Measurements from ENCODE around the gene MMP28.
A peak's percentile ranks its signal among the peaks of the same experiment; 100 is the strongest.

MMP28 gene

GRCh38 chr17:35795007-35795870 is at the start of gene MMP28:
Gene MMP28 (minus strand): TSS chr17:35795641. CDS start chr17:35795377, 264 bp downstream.
- peak; percentile 48 for DNase-seq

GRCh38 chr17:35844547-35844946 is 49.1 kb upstream of the MMP28 start:
- no peak for DNase-seq

- no peak for DNase-seq
These were observed 48.3 kb upstream of the MMP28 start for GRCh38 chr17:35843698-35844097.

- DNase-seq, result no peak
These were observed 46.8 kb upstream of the MMP28 start for GRCh38 chr17:35842239-35842638.

- no peak for DNase-seq
These were observed 46.1 kb upstream of the MMP28 start for GRCh38 chr17:35841505-35841904.

GRCh38 chr17:35841101-35841500 is 45.7 kb upstream of the MMP28 start:
- DNase-seq, result no peak

- DNase-seq, result no peak
These were observed 29.8 kb upstream of the MMP28 start for GRCh38 chr17:35825206-35825605.

- no peak for DNase-seq
These were observed 25.9 kb upstream of the MMP28 start for GRCh38 chr17:35821308-35821707.

- no peak for DNase-seq
These were observed 24.0 kb upstream of the MMP28 start for GRCh38 chr17:35819455-35819854.

GRCh38 chr17:35817196-35817595 is 21.8 kb upstream of the MMP28 start:
- no peak for DNase-seq

GRCh38 chr17:35816723-35817122 is 21.3 kb upstream of the MMP28 start:
- no peak for DNase-seq

- DNase-seq, result no peak
These were observed 17.0 kb upstream of the MMP28 start for GRCh38 chr17:35812456-35812855.

- DNase-seq, result no peak
These were observed 16.3 kb upstream of the MMP28 start for GRCh38 chr17:35811759-35812158.

GRCh38 chr17:35809855-35810461 is 14.5 kb upstream of the MMP28 start:
- DNase-seq, result no peak

GRCh38 chr17:35808962-35809854 is 13.8 kb upstream of the MMP28 start, which contains the start of gene TAF15:
Gene TAF15 (plus strand): TSS chr17:35809484. CDS start chr17:35809570, 86 bp downstream.
- peak; percentile 91 for DNase-seq

GRCh38 chr17:35808240-35808961 is 13.0 kb upstream of the MMP28 start:
- DNase-seq, result no peak

- no peak for DNase-seq
These were observed 12.1 kb upstream of the MMP28 start for GRCh38 chr17:35807371-35808144.

GRCh38 chr17:35804658-35805192 is 9.3 kb upstream of the MMP28 start:
- DNase-seq, result no peak

- no peak for DNase-seq
These were observed 6.3 kb upstream of the MMP28 start for GRCh38 chr17:35801583-35802224.

GRCh38 chr17:35799942-35800341 is 4.5 kb upstream of the MMP28 start:
- no peak for DNase-seq

- no peak for DNase-seq
These were observed 2.5 kb upstream of the MMP28 start for GRCh38 chr17:35797918-35798317.

Measured in stimulated activated CD4-positive, alpha-beta T cell treated with anti-CD3 and anti-CD28 coated beads, Interleukin-12 subunit alpha, Interleukin-12 subunit beta, amount 100 ng/mL, for 4 hours (primary cell).